HepG2 (cell line): ENCODE measurements around the gene MTR. TPM values are rescaled to one million over a fixed set of nuclear protein-coding genes. Genes with fewer than 3 reads are reported as not detected.

ENCODE experiments used
- ATF1 ChIP-seq: IDR thresholded peaks from 2 replicates; pipeline ENCODE4 v1.6.1; 2016; ENCODE audit warnings: mild to moderate bottlenecking, control low read depth
- DPF2 ChIP-seq: sonication (generic); formaldehyde crosslinking; IDR thresholded peaks from 2 replicates; pipeline ENCODE4 v1.4.0; 2020; ENCODE audit warnings: mild to moderate bottlenecking, low read depth, missing genetic modification reagents, borderline replicate concordance
- EED ChIP-seq: sonication (generic); formaldehyde crosslinking; IDR thresholded peaks from 2 replicates; pipeline ENCODE4 v1.5.0; 2020; ENCODE audit warnings: mild to moderate bottlenecking, missing genetic modification reagents
- ETV5 ChIP-seq: IDR thresholded peaks from 2 replicates; pipeline ENCODE4 v1.6.1; 2018; ENCODE audit warnings: missing biosample characterization, missing genetic modification reagents, inconsistent platforms, borderline replicate concordance
- FOXJ3 ChIP-seq: sonication (generic); formaldehyde crosslinking; IDR thresholded peaks from 2 replicates; pipeline ENCODE4 v1.4.0; 2020; ENCODE audit warnings: missing genetic modification reagents, mild to moderate bottlenecking, borderline replicate concordance
- MNT ChIP-seq: fragments of 450-650 bp; IDR thresholded peaks from 2 replicates; pipeline ENCODE4 v1.6.1; 2016
- TEAD2 ChIP-seq: sonication (generic); formaldehyde crosslinking; IDR thresholded peaks from 2 replicates; pipeline ENCODE4 v1.9.0; 2021; ENCODE audit warnings: missing genetic modification reagents
- TFAP4 ChIP-seq: sonication (generic); IDR thresholded peaks from 2 replicates; pipeline ENCODE4 v1.6.1; 2016; ENCODE audit warnings: low read depth, borderline replicate concordance
- ZFP90 ChIP-seq: sonication (generic); formaldehyde crosslinking; IDR thresholded peaks from 2 replicates; pipeline ENCODE4 v1.8.0; 2022; ENCODE audit warnings: missing genetic modification reagents, mild to moderate bottlenecking, inconsistent platforms, borderline replicate concordance
- ZNF12 ChIP-seq: sonication (generic); formaldehyde crosslinking; IDR thresholded peaks from 2 replicates; pipeline ENCODE4 v1.5.0; 2020; ENCODE audit warnings: missing genetic modification reagents
- ZNF350 ChIP-seq: sonication (generic); formaldehyde crosslinking; IDR thresholded peaks from 2 replicates; pipeline ENCODE4 v1.4.0; 2020; ENCODE audit warnings: mild to moderate bottlenecking, low read depth, missing genetic modification reagents, borderline replicate concordance
- ZNF691 ChIP-seq: sonication (generic); formaldehyde crosslinking; IDR thresholded peaks from 2 replicates; pipeline ENCODE4 v1.4.0; 2020; ENCODE audit warnings: missing genetic modification reagents, low read depth, mild to moderate bottlenecking, borderline replicate concordance
- ZNF878 ChIP-seq: sonication (generic); formaldehyde crosslinking; IDR thresholded peaks from 2 replicates; pipeline ENCODE4 v1.8.1; 2023; ENCODE audit warnings: mild to moderate bottlenecking, missing genetic modification reagents, moderate library complexity
- ZSCAN31 ChIP-seq: sonication (generic); formaldehyde crosslinking; IDR thresholded peaks from 2 replicates; pipeline ENCODE4 v1.5.0; 2020; ENCODE audit warnings: low read depth, mild to moderate bottlenecking, missing genetic modification reagents
- polyA plus RNA-seq, 8 experiments: library from polyadenylated mRNA; depleted of rRNA in 3 of 8; stranded (reverse) in 7 of 8; unstranded in 1 of 8; fragments of >200 nt; fragmentation: Illumina TruSeq in 4 of 8; extraction: Trizol in 4 of 8; gene quantifications; 2 replicates each; pipeline versions ENCODE4 v1.2.1 to v1.2.3, GENCODE V29; 2011 to 2016; ENCODE audit warnings: low read depth in 4 of 8, missing spikeins in 1 of 8, mixed read lengths in 1 of 8; ENCODE audit not compliant: insufficient read depth in 1 of 8
- total RNA-seq, 5 experiments: library from RNA; depleted of rRNA; stranded (reverse); fragments of >200 nt; fragmentation: Illumina TruSeq; extraction: Trizol; gene quantifications; 2 replicates each; pipeline ENCODE4 v1.2.3, GENCODE V29; 2016; ENCODE audit warnings: low read depth in 1 of 5
- TF ChIP-seq, protein P1 (sequence below), 2 experiments: IDR thresholded peaks; 2 replicates each; pipeline ENCODE4 v1.6.1; 2011 to 2012; ENCODE audit warnings: low read length in 2 of 2, borderline replicate concordance in 1 of 2, low read depth in 1 of 2, mild to moderate bottlenecking in 1 of 2, moderate library complexity in 1 of 2
- TF ChIP-seq, protein P2 (sequence below): sonication (generic); formaldehyde crosslinking; IDR thresholded peaks from 2 replicates; pipeline ENCODE4 v1.4.0; 2020; ENCODE audit warnings: missing genetic modification reagents

Gene MTR
- total and polyA plus RNA-seq, 2 of the 13 experiments (the other 11 are each of a cell fraction or from before 2014, with no cell fraction given) = 16.3 to 36.1 TPM

- TF ChIP-seq, protein P1, sequence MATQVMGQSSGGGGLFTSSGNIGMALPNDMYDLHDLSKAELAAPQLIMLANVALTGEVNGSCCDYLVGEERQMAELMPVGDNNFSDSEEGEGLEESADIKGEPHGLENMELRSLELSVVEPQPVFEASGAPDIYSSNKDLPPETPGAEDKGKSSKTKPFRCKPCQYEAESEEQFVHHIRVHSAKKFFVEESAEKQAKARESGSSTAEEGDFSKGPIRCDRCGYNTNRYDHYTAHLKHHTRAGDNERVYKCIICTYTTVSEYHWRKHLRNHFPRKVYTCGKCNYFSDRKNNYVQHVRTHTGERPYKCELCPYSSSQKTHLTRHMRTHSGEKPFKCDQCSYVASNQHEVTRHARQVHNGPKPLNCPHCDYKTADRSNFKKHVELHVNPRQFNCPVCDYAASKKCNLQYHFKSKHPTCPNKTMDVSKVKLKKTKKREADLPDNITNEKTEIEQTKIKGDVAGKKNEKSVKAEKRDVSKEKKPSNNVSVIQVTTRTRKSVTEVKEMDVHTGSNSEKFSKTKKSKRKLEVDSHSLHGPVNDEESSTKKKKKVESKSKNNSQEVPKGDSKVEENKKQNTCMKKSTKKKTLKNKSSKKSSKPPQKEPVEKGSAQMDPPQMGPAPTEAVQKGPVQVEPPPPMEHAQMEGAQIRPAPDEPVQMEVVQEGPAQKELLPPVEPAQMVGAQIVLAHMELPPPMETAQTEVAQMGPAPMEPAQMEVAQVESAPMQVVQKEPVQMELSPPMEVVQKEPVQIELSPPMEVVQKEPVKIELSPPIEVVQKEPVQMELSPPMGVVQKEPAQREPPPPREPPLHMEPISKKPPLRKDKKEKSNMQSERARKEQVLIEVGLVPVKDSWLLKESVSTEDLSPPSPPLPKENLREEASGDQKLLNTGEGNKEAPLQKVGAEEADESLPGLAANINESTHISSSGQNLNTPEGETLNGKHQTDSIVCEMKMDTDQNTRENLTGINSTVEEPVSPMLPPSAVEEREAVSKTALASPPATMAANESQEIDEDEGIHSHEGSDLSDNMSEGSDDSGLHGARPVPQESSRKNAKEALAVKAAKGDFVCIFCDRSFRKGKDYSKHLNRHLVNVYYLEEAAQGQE (IDR thresholded peaks at IDR 0.05; ENCODE audit: borderline replicate concordance in 1 of 2, low read depth in 1 of 2, low read length in 2 of 2) = peak in 1 of 2 experiments; percentile 36; a peak in 1 of 4 replicates
- TF ChIP-seq ZNF878 (peak; percentile 51; the same call in 1 of the 2 replicates), ZNF12 (CRISPR knock-in tag) (peak; percentile 89), FOXJ3 (CRISPR knock-in tag) (peak; percentile 75), DPF2 (CRISPR knock-in tag) (peak; percentile 57; the same call in 1 of the 2 replicates), ZSCAN31 (CRISPR knock-in tag) (peak; percentile 61; the same call in 1 of the 2 replicates), ATF1 (CRISPR knock-in tag) (no peak), TEAD2 (CRISPR knock-in tag) (peak; percentile 60; the same call in 1 of the 2 replicates), ZNF691 (peak; percentile 73; the same call in 1 of the 2 replicates), ZFP90 (CRISPR knock-in tag) (peak; percentile 47), EED (CRISPR knock-in tag) (no peak), ZNF350 (peak; percentile 55; the same call in 1 of the 2 replicates), ETV5 (CRISPR knock-in tag) (peak; percentile 32; the same call in 1 of the 2 replicates), TFAP4 (peak; percentile 32; the same call in 1 of the 2 replicates), MNT (peak; percentile 38; the same call in 1 of the 2 replicates)
- TF ChIP-seq, protein P2, sequence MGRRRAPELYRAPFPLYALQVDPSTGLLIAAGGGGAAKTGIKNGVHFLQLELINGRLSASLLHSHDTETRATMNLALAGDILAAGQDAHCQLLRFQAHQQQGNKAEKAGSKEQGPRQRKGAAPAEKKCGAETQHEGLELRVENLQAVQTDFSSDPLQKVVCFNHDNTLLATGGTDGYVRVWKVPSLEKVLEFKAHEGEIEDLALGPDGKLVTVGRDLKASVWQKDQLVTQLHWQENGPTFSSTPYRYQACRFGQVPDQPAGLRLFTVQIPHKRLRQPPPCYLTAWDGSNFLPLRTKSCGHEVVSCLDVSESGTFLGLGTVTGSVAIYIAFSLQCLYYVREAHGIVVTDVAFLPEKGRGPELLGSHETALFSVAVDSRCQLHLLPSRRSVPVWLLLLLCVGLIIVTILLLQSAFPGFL (CRISPR knock-in tag) = no peak
Measured at GRCh38 chr1:236844499-236845271, 49.6 kb downstream of the MTR start (continued).
